H1 (cell line): ENCODE data around the gene TMC6. TPM values are rescaled to one million over a fixed set of nuclear protein-coding genes. Genes with fewer than 3 reads are reported as not detected.

Source experiments
- CTCF ChIA-PET: fragments of 300-600 bp; sonication (Branson Sonifier 250); formaldehyde crosslinking; loops from one replicate; lab custom pipeline; 2021; ENCODE audit not compliant: partially characterized antibody; lab: Charles Lee
- POLR2A ChIA-PET: fragments of 300-600 bp; sonication (Branson Sonifier 250); formaldehyde crosslinking; loops from one replicate; lab custom pipeline; 2021; ENCODE audit warnings: inconsistent platforms; ENCODE audit not compliant: partially characterized antibody; lab: Charles Lee
- DNase-seq, 2 experiments: peaks; one replicate each; pipeline versions ENCODE4 v3.0.0 to v3.0.0-alpha.2; 2010 to 2022; ENCODE audit warnings: low spot score in 2 of 2, low read depth in 1 of 2, mixed read lengths in 1 of 2
- FAIRE-seq: peaks from 2 replicates; lab custom pipeline; 2011; peaks lifted over from hg19 to GRCh38; lab: Jason Lieb, UNC
- H2AFZ ChIP-seq: 2 replicates; pipeline ENCODE4 v1.8.1; 2012; ENCODE audit warnings: low read length, inconsistent platforms
- H2AK5ac ChIP-seq: 2 replicates; pipeline ENCODE4 v1.6.1; 2013; ENCODE audit warnings: low read depth, low read length
- H2BK120ac ChIP-seq: replicated peaks from 2 replicates; pipeline ENCODE3; 2013; ENCODE audit warnings: low read depth, low read length, inconsistent platforms
- H2BK12ac ChIP-seq: 2 replicates; pipeline ENCODE4 v1.6.1; 2013; ENCODE audit warnings: low read depth, low read length
- H2BK15ac ChIP-seq: 2 replicates; pipeline ENCODE4 v1.6.1; 2013; ENCODE audit warnings: low read length
- H2BK20ac ChIP-seq: 2 replicates; pipeline ENCODE4 v1.6.1; 2013; ENCODE audit warnings: low read length
- H2BK5ac ChIP-seq: 2 replicates; pipeline ENCODE4 v1.6.1; 2013; ENCODE audit warnings: low read depth, low read length
- H3K14ac ChIP-seq: 2 replicates; pipeline ENCODE4 v1.6.1; 2013; ENCODE audit warnings: inconsistent platforms; ENCODE audit not compliant: insufficient read length
- H3K18ac ChIP-seq: 2 replicates; pipeline ENCODE4 v1.6.1; 2013; ENCODE audit warnings: low read length; ENCODE audit errors: extremely low read depth
- H3K23ac ChIP-seq: 2 replicates; pipeline ENCODE4 v1.6.1; 2013; ENCODE audit warnings: inconsistent platforms; ENCODE audit not compliant: insufficient read length
- H3K23me2 ChIP-seq: 2 replicates; pipeline ENCODE4 v1.6.1; 2013; ENCODE audit warnings: low read depth, low read length
- H3K27ac ChIP-seq: 2 replicates; pipeline ENCODE4 v1.6.1; 2011; ENCODE audit warnings: low read depth, low read length, inconsistent platforms
- H3K27me3 ChIP-seq, 4 experiments: replicated peaks in 1 of 4; 1 replicate in 1 of 4; 2 replicates in 3 of 4; pipeline versions ENCODE4 v1.6.1 to v1.8.1; 2011 to 2013; ENCODE audit warnings: low read length in 3 of 4, mild to moderate bottlenecking in 3 of 4, inconsistent platforms in 2 of 4, mixed read lengths in 2 of 4, moderate library complexity in 1 of 4; ENCODE audit not compliant: control insufficient read depth in 3 of 4, insufficient read depth in 3 of 4; ENCODE audit errors: extremely low read depth in 1 of 4
- H3K36me3 ChIP-seq, 4 experiments: 2 replicates each; pipeline versions ENCODE4 v1.6.1 to v1.8.1; 2011 to 2013; ENCODE audit warnings: mild to moderate bottlenecking in 4 of 4, low read length in 3 of 4, moderate library complexity in 2 of 4, control low read depth in 1 of 4, inconsistent platforms in 1 of 4; ENCODE audit not compliant: insufficient read depth in 4 of 4, control insufficient read depth in 2 of 4
- H3K4ac ChIP-seq: replicated peaks from 2 replicates; pipeline ENCODE3; 2013; ENCODE audit warnings: low read length, low read depth, mixed read lengths, inconsistent platforms; ENCODE audit not compliant: insufficient read length
- H3K4me1 ChIP-seq, 4 experiments: replicated peaks in 1 of 4; 1 replicate in 1 of 4; 2 replicates in 3 of 4; pipeline versions ENCODE4 v1.6.1 to v1.8.1; 2011 to 2013; ENCODE audit warnings: low read length in 3 of 4, inconsistent platforms in 2 of 4, mixed read lengths in 1 of 4; ENCODE audit not compliant: insufficient read depth in 4 of 4, control insufficient read depth in 3 of 4
- H3K4me2 ChIP-seq, 2 experiments: 2 replicates each; pipeline versions ENCODE4 v1.6.1 to v1.8.1; 2011 to 2013; ENCODE audit warnings: low read depth in 2 of 2, low read length in 2 of 2, control low read depth in 1 of 2, inconsistent platforms in 1 of 2, mild to moderate bottlenecking in 1 of 2; ENCODE audit not compliant: insufficient read depth in 1 of 2
- H3K4me3 ChIP-seq, 4 experiments: fragments of 200-600, 300-600 bp in 1 of 4; sonication (generic), shearing (Covaris generic), sonication (Bioruptor Twin) in 1 of 4; 2 replicates each; pipeline versions ENCODE4 v1.5.1 to v1.8.1; 2011 to 2016; ENCODE audit warnings: low read length in 4 of 4, low read depth in 3 of 4, control low read depth in 2 of 4, inconsistent platforms in 2 of 4, mild to moderate bottlenecking in 2 of 4, mixed read lengths in 1 of 4, moderate library complexity in 1 of 4; ENCODE audit not compliant: insufficient read depth in 2 of 4; ENCODE audit errors: extremely low read depth in 1 of 4
- H3K56ac ChIP-seq: replicated peaks from 2 replicates; pipeline ENCODE3; 2013; ENCODE audit warnings: low read depth, mild to moderate bottlenecking, mixed read lengths, low read length, inconsistent platforms; ENCODE audit not compliant: insufficient read length
- H3K79me1 ChIP-seq: 2 replicates; pipeline ENCODE4 v1.6.1; 2013; ENCODE audit warnings: low read depth, low read length, control low read depth
- H3K79me2 ChIP-seq, 2 experiments: 2 replicates each; pipeline versions ENCODE4 v1.6.1 to v1.8.1; 2012 to 2013; ENCODE audit warnings: low read length in 2 of 2, mild to moderate bottlenecking in 2 of 2, inconsistent platforms in 1 of 2; ENCODE audit not compliant: insufficient read depth in 2 of 2, control insufficient read depth in 1 of 2
- H3K9ac ChIP-seq, 4 experiments: replicated peaks in 1 of 4; 1 replicate in 1 of 4; 2 replicates in 3 of 4; pipeline versions ENCODE4 v1.6.1 to v1.8.1; 2011 to 2013; ENCODE audit warnings: low read depth in 3 of 4, low read length in 3 of 4, control low read depth in 2 of 4, mild to moderate bottlenecking in 2 of 4, moderate library complexity in 2 of 4, inconsistent platforms in 1 of 4; ENCODE audit errors: extremely low read depth in 1 of 4
- H3K9me3 ChIP-seq, 2 experiments: 2 replicates each; pipeline versions ENCODE4 v1.6.1 to v1.8.1; 2012 to 2013; ENCODE audit warnings: mild to moderate bottlenecking in 2 of 2, moderate library complexity in 2 of 2, control low read depth in 1 of 2, inconsistent platforms in 1 of 2, low read depth in 1 of 2, low read length in 1 of 2, mixed read lengths in 1 of 2; ENCODE audit not compliant: insufficient read depth in 2 of 2
- H4K20me1 ChIP-seq, 2 experiments: replicated peaks in 1 of 2; 2 replicates each; pipeline versions ENCODE3 to v1.8.1; 2011 to 2013; ENCODE audit warnings: inconsistent platforms in 2 of 2, low read length in 2 of 2, mild to moderate bottlenecking in 1 of 2; ENCODE audit not compliant: insufficient read depth in 2 of 2, control insufficient read depth in 1 of 2
- H4K5ac ChIP-seq: 2 replicates; pipeline ENCODE4 v1.6.1; 2013; ENCODE audit warnings: low read length, low read depth, mixed read lengths, inconsistent platforms; ENCODE audit not compliant: insufficient read length
- H4K8ac ChIP-seq: 2 replicates; pipeline ENCODE4 v1.8.0; 2013; ENCODE audit warnings: mild to moderate bottlenecking, moderate library complexity, low read length, inconsistent platforms; ENCODE audit not compliant: insufficient read depth; ENCODE audit errors: extremely low read depth
- H4K91ac ChIP-seq: replicated peaks from 2 replicates; pipeline ENCODE3; 2013; ENCODE audit warnings: low read length, mixed read lengths, inconsistent platforms; ENCODE audit not compliant: insufficient read length
- ATF2 ChIP-seq: IDR thresholded peaks from 2 replicates; pipeline ENCODE4 v1.6.1; 2012; ENCODE audit warnings: low read length, inconsistent platforms
- BCL11A ChIP-seq, 2 experiments: IDR thresholded peaks; one replicate each; pipeline ENCODE4 v1.6.1; 2011; ENCODE audit warnings: low read depth in 2 of 2, low read length in 2 of 2, mild to moderate bottlenecking in 2 of 2
- BRCA1 ChIP-seq: IDR thresholded peaks from 2 replicates; pipeline ENCODE4 v1.6.1; 2012; ENCODE audit warnings: low read depth, low read length, improper control_type of control experiment
- FOSL1 ChIP-seq: IDR thresholded peaks from 2 replicates; pipeline ENCODE4 v1.6.1; 2011; ENCODE audit warnings: mild to moderate bottlenecking, low read depth, low read length, moderate library complexity; ENCODE audit not compliant: insufficient read depth
- HDAC2 ChIP-seq, 2 experiments: fragments of 300-600 bp in 1 of 2; sonication (generic) in 1 of 2; IDR thresholded peaks; 2 replicates each; pipeline ENCODE4 v1.6.1; 2011 to 2012; ENCODE audit warnings: low read depth in 2 of 2, low read length in 2 of 2, mild to moderate bottlenecking in 2 of 2, moderate library complexity in 2 of 2, borderline replicate concordance in 1 of 2, inconsistent platforms in 1 of 2
- RBBP5 ChIP-seq: IDR thresholded peaks from 2 replicates; pipeline ENCODE4 v1.7.1; 2012; ENCODE audit warnings: low read depth, mild to moderate bottlenecking, inconsistent platforms, low read length, moderate library complexity, borderline replicate concordance
- RFX5 ChIP-seq: IDR thresholded peaks from 2 replicates; pipeline ENCODE4 v1.6.1; 2011; ENCODE audit warnings: low read depth, low read length, improper control_type of control experiment, borderline replicate concordance
- RXRA ChIP-seq: IDR thresholded peaks from 2 replicates; pipeline ENCODE4 v1.6.1; 2011; ENCODE audit warnings: low read depth, mild to moderate bottlenecking, low read length, moderate library complexity; ENCODE audit not compliant: insufficient read depth
- SIRT6 ChIP-seq: IDR thresholded peaks from one replicate; pipeline ENCODE4 v1.7.1; 2012; ENCODE audit warnings: low read length, inconsistent platforms
- SP2 ChIP-seq: IDR thresholded peaks from 2 replicates; pipeline ENCODE4 v1.6.1; 2012; ENCODE audit warnings: mild to moderate bottlenecking, low read length, inconsistent platforms
- SP4 ChIP-seq: IDR thresholded peaks from 2 replicates; pipeline ENCODE4 v1.6.1; 2012; ENCODE audit warnings: low read length, inconsistent platforms
- WGBS, 2 experiments: shearing (Covaris generic) in 1 of 2; methylation state at CpG; one replicate each; pipeline versions ENCODE4 v1.1.6 to v1.1.7; 2013 to 2015; ENCODE audit warnings: low lambda C conversion rate in 2 of 2, mixed read lengths in 2 of 2, inconsistent platforms in 1 of 2, low coverage in 1 of 2, missing lambda C conversion rate in 1 of 2; ENCODE audit not compliant: insufficient replicate concordance in 2 of 2, insufficient coverage in 1 of 2, insufficient read length in 1 of 2; ENCODE audit errors: extremely low coverage in 1 of 2, missing lambda C conversion rate in 1 of 2; 5-methylcytosine and 5-hydroxymethylcytosine counted together
- polyA plus RNA-seq, 7 experiments: library from polyadenylated mRNA; depleted of rRNA in 3 of 7; stranded (reverse) in 5 of 7; unstranded in 2 of 7; fragments of >200 nt in 5 of 7; fragments of 200-250 nt in 2 of 7; gene quantifications; 1 replicate in 5 of 7; 2 replicates in 1 of 7; 4 replicates in 1 of 7; pipeline versions ENCODE4 v1.2.1 to v1.2.3, GENCODE V29; 2011 to 2013; ENCODE audit warnings: missing spikeins in 2 of 7, mixed read lengths in 2 of 7
- total RNA-seq: library from RNA; stranded (reverse); fragmentation: NEBNext Ultra II Directional; extraction: Animal tissue kit (Norgen Biotek cat#: 25700); gene quantifications from 2 replicates; pipeline ENCODE4 v1.2.1, GENCODE V29; 2021

Gene TMC6
- total and polyA plus RNA-seq, 2 of the 8 experiments (the other 6 are each of a cell fraction or from before 2014, with no cell fraction given) = 39.4 to 77.6 TPM

- Histone ChIP-seq H2AFZ (no peak overlapping the region), H3K23me2 (no peaks in the 10 kb centered on the region), H4K20me1 (no peaks in the 10 kb centered on the region), H2BK120ac (no peak overlapping the region), H2BK12ac (no peak overlapping the region), H3K4me1 (no peaks in the 10 kb centered on the region; a peak in 2 of 7 replicates), H3K27ac (no peak overlapping the region), H3K79me2 (no peaks in the 10 kb centered on the region), H2BK15ac (no peak overlapping the region; the same call in 1 of the 2 replicates), H3K4me3 (no peak overlapping the region), H2AK5ac (no peak overlapping the region), H3K27me3 (no peaks in the 10 kb centered on the region), H3K9ac (no peak overlapping the region), H2BK20ac (no peak overlapping the region), H3K36me3 (no peaks in the 10 kb centered on the region), H4K8ac (no peak overlapping the region), H3K4me2 (no peak overlapping the region), H3K23ac (no peak overlapping the region), H4K5ac (no peak overlapping the region), H3K4ac (no peak overlapping the region), H3K56ac (no peak overlapping the region), H2BK5ac (no peak overlapping the region), H3K79me1 (no peaks in the 10 kb centered on the region), H3K18ac (no peak overlapping the region), H3K9me3 (no peaks in the 10 kb centered on the region), H3K14ac (no peak overlapping the region), H4K91ac (no peak overlapping the region)
- CTCF ChIA-PET = interaction anchor here (1.0 to 1.5 kb wide), 4 partner anchors 10 to 40 kb away, joined by 3 to 5 read pairs (median 4); partner anchors contain the start of gene AFMID
- 85% methylated on average over 8 of the region's 8 CpGs; no CpG with 5 or more reads in 1 of the 2 experiments for WGBS, 2 experiments
- POLR2A ChIA-PET = interaction anchor here (1.2 to 2.2 kb wide), 2 partner anchors 22 to 28 kb away, joined by 3 to 8 read pairs; no protein-coding TSS in a partner anchor
- FAIRE-seq (no peak), DNase-seq (no peak)
- TF ChIP-seq RXRA = no peak
- TF ChIP-seq BCL11A (IDR thresholded peaks at IDR 0.05; ENCODE audit: low read depth in 2 of 2, low read length in 2 of 2) = no peak
- TF ChIP-seq RBBP5 = no peak
- TF ChIP-seq BRCA1 = no peak
- TF ChIP-seq SIRT6 = no peak
- no peak for TF ChIP-seq SP4
- TF ChIP-seq RFX5 = no peak
- TF ChIP-seq ATF2 = no peak
- no peak for TF ChIP-seq FOSL1
- TF ChIP-seq SP2 = no peak
- TF ChIP-seq HDAC2 (IDR thresholded peaks at IDR 0.05; ENCODE audit: borderline replicate concordance in 1 of 2, low read depth in 2 of 2, low read length in 2 of 2) = no peak
These were observed 18.9 kb upstream of the TMC6 start for GRCh38 chr17:78147315-78147998.
